Measurements from ENCODE around the gene CYP17A1.

GRCh38 chr10:102795453-102796406 lies 41.5 kb downstream of the CYP17A1 start:
- TF ChIP-seq, protein P1, sequence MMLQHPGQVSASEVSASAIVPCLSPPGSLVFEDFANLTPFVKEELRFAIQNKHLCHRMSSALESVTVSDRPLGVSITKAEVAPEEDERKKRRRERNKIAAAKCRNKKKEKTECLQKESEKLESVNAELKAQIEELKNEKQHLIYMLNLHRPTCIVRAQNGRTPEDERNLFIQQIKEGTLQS (CRISPR knock-in tag; conservative IDR thresholded peaks at IDR 0.05) = no peak
- TF ChIP-seq CTCF (IDR thresholded peaks at IDR 0.05) (no peak), TEAD4 (CRISPR knock-in tag; IDR thresholded peaks at IDR 0.05) (no peak), FOXP1 (CRISPR knock-in tag; IDR thresholded peaks at IDR 0.05; ENCODE audit: borderline replicate concordance) (no peak), MAX (CRISPR knock-in tag; IDR thresholded peaks at IDR 0.05) (no peak), ZSCAN18 (CRISPR knock-in tag; IDR thresholded peaks at IDR 0.05) (no peak)
- TF ChIP-seq, protein P2, sequence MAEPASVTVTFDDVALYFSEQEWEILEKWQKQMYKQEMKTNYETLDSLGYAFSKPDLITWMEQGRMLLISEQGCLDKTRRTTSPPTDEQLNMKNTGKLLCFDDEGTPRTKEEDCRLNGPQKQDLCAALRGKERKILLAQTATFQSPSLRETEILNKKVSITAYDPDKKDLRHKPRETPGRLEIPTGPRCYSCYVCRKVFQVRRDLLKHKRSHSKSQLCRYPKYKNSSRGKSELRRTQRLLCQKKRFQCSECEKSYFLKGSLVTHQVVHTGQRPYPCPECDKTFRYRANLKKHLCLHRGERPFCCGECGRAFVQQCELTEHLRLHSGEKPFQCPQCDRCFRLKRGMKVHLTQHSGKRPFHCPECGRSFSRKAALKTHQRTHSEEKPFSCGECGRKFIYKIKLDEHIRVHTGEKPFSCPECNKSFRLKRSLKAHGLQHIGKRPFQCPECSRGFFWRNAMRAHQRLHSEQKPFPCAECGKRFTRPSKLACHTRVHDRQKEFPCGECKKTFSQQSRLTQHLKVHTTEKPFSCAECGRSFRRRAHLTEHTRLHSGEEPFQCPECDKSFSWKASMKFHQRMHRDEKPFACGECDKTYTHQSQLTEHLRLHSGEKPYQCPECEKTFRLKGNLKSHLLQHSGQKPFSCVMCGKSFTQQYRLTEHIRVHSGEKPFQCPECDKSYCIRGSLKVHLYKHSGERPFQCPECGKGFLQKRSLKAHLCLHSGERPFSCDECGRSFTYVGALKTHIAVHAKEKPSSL (CRISPR knock-in tag; conservative IDR thresholded peaks at IDR 0.05) = no peak
